Activated naive CD4-positive, alpha-beta T cell treated with anti-CD3 and anti-CD28 coated beads, Interleukin-2, amount 50 U/mL, for 16 hours (primary cell): Measurements from ENCODE around the gene COA3.

ENCODE experiments used
- DNase-seq: peaks from one replicate; pipeline ENCODE4 v3.0.0-alpha.2; 2020

Gene COA3

GRCh38 chr17:42748908-42749798 is 49.4 kb downstream of the COA3 start:
- DNase-seq = no peak

GRCh38 chr17:42748202-42748907 is 50.1 kb downstream of the COA3 start:
- no peak for DNase-seq
